OCI-LY3 (cell line): ENCODE results near the gene AVPR1B.

ENCODE experiments used
- H2AFZ ChIP-seq: fragments of 200-600, 300-600 bp; shearing (Covaris generic); 2 replicates; pipeline ENCODE4 v1.6.0; 2014; ENCODE audit warnings: antibody characterized with exemption, low read depth, low read length
- H3K27ac ChIP-seq: fragments of 200-600, 300-600 bp; sonication (generic); 2 replicates; pipeline ENCODE4 v1.5.1; 2014; ENCODE audit warnings: mild to moderate bottlenecking, low read length, moderate library complexity, mixed read lengths
- H3K27me3 ChIP-seq: fragments of 200-600, 300-600 bp; sonication (generic); 2 replicates; pipeline ENCODE4 v1.6.1; 2014; ENCODE audit warnings: low read depth, low read length, mixed read lengths
- H3K36me3 ChIP-seq: fragments of 200-600, 300-600 bp; sonication (generic); replicated peaks from 2 replicates; pipeline ENCODE3; 2014; ENCODE audit warnings: low read depth, low read length, mixed read lengths
- H3K4me1 ChIP-seq: fragments of 300-600, 200-600 bp; sonication (generic); 2 replicates; pipeline ENCODE4 v1.6.1; 2014; ENCODE audit warnings: low read length, mixed read lengths
- H3K4me2 ChIP-seq: fragments of 200-600, 300-600 bp; sonication (generic); 2 replicates; pipeline ENCODE4 v1.6.1; 2014; ENCODE audit warnings: low read length, mixed read lengths
- H3K4me3 ChIP-seq: fragments of 300-600, 200-600 bp; sonication (generic); 2 replicates; pipeline ENCODE4 v1.5.1; 2014; ENCODE audit warnings: antibody characterized with exemption, mild to moderate bottlenecking, low read length, moderate library complexity
- H3K79me2 ChIP-seq: fragments of 300-600, 200-600 bp; shearing (Covaris generic); 2 replicates; pipeline ENCODE4 v1.6.1; 2014; ENCODE audit warnings: mild to moderate bottlenecking, low read length, mixed read lengths
- H3K9ac ChIP-seq: fragments of 300-600, 200-600 bp; shearing (Covaris generic); 2 replicates; pipeline ENCODE4 v1.6.0; 2014; ENCODE audit warnings: mild to moderate bottlenecking, low read length, moderate library complexity
- H3K9me3 ChIP-seq: fragments of 200-600, 300-600 bp; shearing (Covaris generic); 2 replicates; pipeline ENCODE4 v1.6.1; 2014; ENCODE audit warnings: low read length, mixed read lengths; ENCODE audit not compliant: insufficient read depth
- H4K20me1 ChIP-seq: fragments of 200-600, 300-600 bp; sonication (generic); 2 replicates; pipeline ENCODE4 v1.6.1; 2016; ENCODE audit warnings: low read length, mixed read lengths; ENCODE audit not compliant: insufficient read depth
- EZH2phosphoT487 ChIP-seq: fragments of 200-600 bp; shearing (Covaris generic); IDR thresholded peaks from 2 replicates; pipeline ENCODE4 v1.6.1; 2018; ENCODE audit warnings: antibody characterized with exemption, mixed run types, low read depth
- TF ChIP-seq, protein P1 (sequence below): fragments of 200-600, 300-600 bp; sonication (generic); IDR thresholded peaks from 2 replicates; pipeline ENCODE4 v1.5.1; 2014; ENCODE audit warnings: antibody characterized with exemption, low read length, low read depth

The AVPR1B gene

GRCh38 chr1:206127336-206127735, 10.1 kb upstream of the AVPR1B start:
- H3K79me2 ChIP-seq = no peaks in the 10 kb centered on the region
- no peak overlapping the region for H3K4me3 ChIP-seq
- H3K27me3 ChIP-seq = peaks cover 12% of the 10 kb centered on the region; the same call in 1 of the 2 replicates
- TF ChIP-seq, protein P1, sequence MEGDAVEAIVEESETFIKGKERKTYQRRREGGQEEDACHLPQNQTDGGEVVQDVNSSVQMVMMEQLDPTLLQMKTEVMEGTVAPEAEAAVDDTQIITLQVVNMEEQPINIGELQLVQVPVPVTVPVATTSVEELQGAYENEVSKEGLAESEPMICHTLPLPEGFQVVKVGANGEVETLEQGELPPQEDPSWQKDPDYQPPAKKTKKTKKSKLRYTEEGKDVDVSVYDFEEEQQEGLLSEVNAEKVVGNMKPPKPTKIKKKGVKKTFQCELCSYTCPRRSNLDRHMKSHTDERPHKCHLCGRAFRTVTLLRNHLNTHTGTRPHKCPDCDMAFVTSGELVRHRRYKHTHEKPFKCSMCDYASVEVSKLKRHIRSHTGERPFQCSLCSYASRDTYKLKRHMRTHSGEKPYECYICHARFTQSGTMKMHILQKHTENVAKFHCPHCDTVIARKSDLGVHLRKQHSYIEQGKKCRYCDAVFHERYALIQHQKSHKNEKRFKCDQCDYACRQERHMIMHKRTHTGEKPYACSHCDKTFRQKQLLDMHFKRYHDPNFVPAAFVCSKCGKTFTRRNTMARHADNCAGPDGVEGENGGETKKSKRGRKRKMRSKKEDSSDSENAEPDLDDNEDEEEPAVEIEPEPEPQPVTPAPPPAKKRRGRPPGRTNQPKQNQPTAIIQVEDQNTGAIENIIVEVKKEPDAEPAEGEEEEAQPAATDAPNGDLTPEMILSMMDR = no peak
- TF ChIP-seq EZH2phosphoT487 = no peak
- H4K20me1 ChIP-seq = no peaks in the 10 kb centered on the region
- H3K4me2 ChIP-seq = no peak overlapping the region
- no peaks in the 10 kb centered on the region for H3K36me3 ChIP-seq
- no peak overlapping the region for H3K9ac ChIP-seq
- H3K4me1 ChIP-seq = no peaks in the 10 kb centered on the region
- H3K9me3 ChIP-seq = no peaks in the 10 kb centered on the region
- H3K27ac ChIP-seq = no peak overlapping the region
- H2AFZ ChIP-seq = no peak overlapping the region

- H2AFZ ChIP-seq = no peak overlapping the region
- H3K4me2 ChIP-seq = no peak overlapping the region
- H3K27me3 ChIP-seq = peaks cover 12% of the 10 kb centered on the region; the same call in 1 of the 2 replicates
- no peaks in the 10 kb centered on the region for H3K79me2 ChIP-seq
- no peak overlapping the region for H3K27ac ChIP-seq
- H3K9ac ChIP-seq = no peak overlapping the region
- H4K20me1 ChIP-seq = no peaks in the 10 kb centered on the region
- no peak overlapping the region for H3K4me3 ChIP-seq
- H3K9me3 ChIP-seq = peaks cover 10% of the 10 kb centered on the region; the same call in 1 of the 2 replicates
- H3K36me3 ChIP-seq = peaks cover 7% of the 10 kb centered on the region
- TF ChIP-seq EZH2phosphoT487 = no peak
- TF ChIP-seq, protein P1 = no peak
- H3K4me1 ChIP-seq = no peaks in the 10 kb centered on the region
These were observed 8.2 kb upstream of the AVPR1B start for GRCh38 chr1:206125346-206125745.

DNA sequence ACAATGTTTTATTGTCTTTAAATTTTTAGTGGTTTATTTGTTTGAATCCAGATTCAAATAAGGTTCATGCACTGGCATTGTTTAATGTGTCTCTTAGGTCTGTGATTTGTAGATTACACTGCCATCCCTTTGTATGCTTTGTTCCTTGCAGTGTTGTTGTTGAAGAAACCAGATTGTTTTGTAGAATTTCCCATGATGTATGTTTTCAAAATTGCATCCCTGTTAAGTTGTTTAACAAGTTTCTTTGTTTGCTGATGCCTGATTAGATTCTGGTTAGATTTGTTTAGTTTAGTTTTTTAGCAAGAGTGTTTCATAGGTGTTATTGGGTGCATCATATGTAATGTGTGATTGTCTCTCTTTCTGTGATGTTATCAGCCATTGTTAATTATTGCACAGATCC, 5.5 kb upstream of the AVPR1B start:
- Histone ChIP-seq H2AFZ (no peak overlapping the region), H3K27me3 (peaks cover 8% of the 10 kb centered on the region), H3K4me3 (no peak overlapping the region), H3K4me1 (peaks cover 5% of the 10 kb centered on the region; the same call in 1 of the 2 replicates), H3K9me3 (peaks cover 10% of the 10 kb centered on the region; the same call in 1 of the 2 replicates), H3K9ac (no peak overlapping the region), H3K27ac (no peak overlapping the region), H3K79me2 (no peaks in the 10 kb centered on the region), H3K4me2 (no peak overlapping the region), H4K20me1 (no peaks in the 10 kb centered on the region), H3K36me3 (peaks cover 7% of the 10 kb centered on the region)
- TF ChIP-seq, protein P1 = no peak
- TF ChIP-seq EZH2phosphoT487 = no peak

- H3K27me3 ChIP-seq = peaks cover 18% of the 10 kb centered on the region
- H3K4me3 ChIP-seq = no peak overlapping the region
- peaks cover 6% of the 10 kb centered on the region; the same call in 1 of the 2 replicates for H3K4me1 ChIP-seq
- H3K9ac ChIP-seq = no peak overlapping the region
- H3K79me2 ChIP-seq = no peaks in the 10 kb centered on the region
- H3K4me2 ChIP-seq = no peak overlapping the region
- H4K20me1 ChIP-seq = no peaks in the 10 kb centered on the region
- H3K27ac ChIP-seq = no peak overlapping the region
- H3K36me3 ChIP-seq = peaks cover 7% of the 10 kb centered on the region
- no peak for TF ChIP-seq EZH2phosphoT487
- TF ChIP-seq, protein P1 = no peak
- no peak overlapping the region for H2AFZ ChIP-seq
- H3K9me3 ChIP-seq = peaks cover 10% of the 10 kb centered on the region; the same call in 1 of the 2 replicates
These were observed 4.1 kb upstream of the AVPR1B start for GRCh38 chr1:206121269-206121668.
